Neuronal stem cell (in vitro differentiated cells): ENCODE results near the gene BABAM2.

ENCODE experiments used
- DNase-seq: peaks from one replicate; pipeline ENCODE4 v3.0.0-alpha.2; 2013; ENCODE audit warnings: low spot score
- H2AFZ ChIP-seq: one replicate; pipeline ENCODE4 v1.6.1; 2013; ENCODE audit warnings: mild to moderate bottlenecking, low read length, inconsistent platforms
- H2AK5ac ChIP-seq: 2 replicates; pipeline ENCODE4 v1.6.1; 2013; ENCODE audit warnings: low read depth, mild to moderate bottlenecking, inconsistent platforms, low read length, moderate library complexity, mixed read lengths
- H2BK120ac ChIP-seq: 2 replicates; pipeline ENCODE4 v1.6.1; 2013; ENCODE audit warnings: low read depth, mild to moderate bottlenecking, inconsistent platforms, low read length, moderate library complexity, mixed read lengths
- H2BK12ac ChIP-seq: one replicate; pipeline ENCODE4 v1.6.1; 2013; ENCODE audit warnings: low read length, inconsistent platforms
- H2BK15ac ChIP-seq: 2 replicates; pipeline ENCODE4 v1.6.1; 2013; ENCODE audit warnings: mild to moderate bottlenecking, low read length, inconsistent platforms, mixed read lengths
- H2BK5ac ChIP-seq: one replicate; pipeline ENCODE4 v1.6.1; 2013; ENCODE audit warnings: inconsistent platforms, mild to moderate bottlenecking, low read length, moderate library complexity
- H3K14ac ChIP-seq: one replicate; pipeline ENCODE4 v1.6.1; 2013; ENCODE audit warnings: low read length, inconsistent platforms
- H3K18ac ChIP-seq: 2 replicates; pipeline ENCODE4 v1.6.1; 2013; ENCODE audit warnings: low read length, inconsistent platforms
- H3K23ac ChIP-seq: 2 replicates; pipeline ENCODE4 v1.6.1; 2013; ENCODE audit warnings: low read depth, mild to moderate bottlenecking, mixed read lengths, low read length, inconsistent platforms; ENCODE audit not compliant: poor library complexity
- H3K27ac ChIP-seq: replicated peaks from 3 replicates; pipeline ENCODE4 v1.5.1; 2013; ENCODE audit warnings: low read length, inconsistent platforms
- H3K27me3 ChIP-seq, 3 experiments: 2 replicates each; pipeline ENCODE4 v1.6.1; 2013; ENCODE audit warnings: low read length in 3 of 3, mild to moderate bottlenecking in 2 of 3, inconsistent platforms in 1 of 3, low read depth in 1 of 3, mixed read lengths in 1 of 3, moderate library complexity in 1 of 3; ENCODE audit not compliant: control insufficient read depth in 3 of 3, insufficient read depth in 3 of 3
- H3K36me3 ChIP-seq, 2 donors: replicated peaks in 1 of 2; 2 replicates each; pipeline ENCODE4 v1.6.1; 2013; ENCODE audit warnings: low read length in 2 of 2; ENCODE audit not compliant: control insufficient read depth in 2 of 2, insufficient read depth in 2 of 2
- H3K4ac ChIP-seq: 2 replicates; pipeline ENCODE4 v1.6.1; 2013; ENCODE audit warnings: inconsistent platforms, mild to moderate bottlenecking, low read length, moderate library complexity
- H3K4me1 ChIP-seq, 2 donors: 1 replicate in 1 of 2; 2 replicates in 1 of 2; pipeline ENCODE4 v1.6.1; 2013; ENCODE audit warnings: low read length in 2 of 2, low read depth in 1 of 2; ENCODE audit not compliant: control insufficient read depth in 2 of 2, insufficient read depth in 1 of 2
- H3K4me2 ChIP-seq: one replicate; pipeline ENCODE4 v1.6.1; 2013; ENCODE audit warnings: mild to moderate bottlenecking, low read length, inconsistent platforms; ENCODE audit not compliant: insufficient read depth, poor library complexity, severe bottlenecking
- H3K4me3 ChIP-seq, 2 donors: 2 replicates each; pipeline ENCODE4 v1.5.1; 2013; ENCODE audit warnings: low read length in 2 of 2, mild to moderate bottlenecking in 2 of 2, inconsistent platforms in 1 of 2, moderate library complexity in 1 of 2
- H3K79me1 ChIP-seq: one replicate; pipeline ENCODE4 v1.6.1; 2013; ENCODE audit warnings: low read depth, mild to moderate bottlenecking, inconsistent platforms, low read length, moderate library complexity
- H3K9ac ChIP-seq: one replicate; pipeline ENCODE4 v1.6.1; 2013; ENCODE audit warnings: mild to moderate bottlenecking, low read depth, low read length, inconsistent platforms; ENCODE audit not compliant: poor library complexity
- H3K9me3 ChIP-seq, 2 donors: replicated peaks in 1 of 2; 2 replicates each; pipeline versions ENCODE3 to v1.6.1; 2013; ENCODE audit warnings: low read length in 2 of 2, mild to moderate bottlenecking in 2 of 2, inconsistent platforms in 1 of 2, low read depth in 1 of 2, mixed read lengths in 1 of 2, moderate library complexity in 1 of 2; ENCODE audit not compliant: control insufficient read depth in 2 of 2, insufficient read depth in 1 of 2
- H4K8ac ChIP-seq: one replicate; pipeline ENCODE4 v1.6.1; 2013; ENCODE audit warnings: low read depth, mild to moderate bottlenecking, inconsistent platforms, low read length, moderate library complexity
- H4K91ac ChIP-seq: one replicate; pipeline ENCODE4 v1.6.1; 2013; ENCODE audit warnings: low read length, low read depth, mild to moderate bottlenecking, inconsistent platforms; ENCODE audit not compliant: poor library complexity
- WGBS, 2 donors: extraction: QIAGEN DNeasy Blood & Tissue Kit; methylation state at CpG; one replicate each; pipeline ENCODE4 v1.1.7; 2013; ENCODE audit warnings: missing lambda C conversion rate in 2 of 2, mixed read lengths in 1 of 2; ENCODE audit not compliant: insufficient read length in 2 of 2, insufficient replicate concordance in 1 of 2; ENCODE audit errors: extremely low coverage in 2 of 2; 5-methylcytosine and 5-hydroxymethylcytosine counted together

BABAM2 gene

GRCh38 chr2:28165087-28165635, 274.6 kb downstream of the BABAM2 start:
- H3K23ac ChIP-seq, result no peak overlapping the region
- H3K18ac ChIP-seq, result no peak overlapping the region
- H2AFZ ChIP-seq, result no peak overlapping the region
- H3K4me1 ChIP-seq, result peaks cover 0 to 5% of the 10 kb centered on the region in 2 donors
- H2AK5ac ChIP-seq, result no peak overlapping the region
- no peak overlapping the region for H2BK5ac ChIP-seq
- no peak overlapping the region for H3K4ac ChIP-seq
- H2BK12ac ChIP-seq, result no peak overlapping the region
- no peak overlapping the region for H3K4me3 ChIP-seq
- no CpG with 5 or more reads among the region's 5 CpGs for WGBS, 2 donors
- H2BK120ac ChIP-seq, result no peak overlapping the region
- no peak for DNase-seq
- H3K27me3 ChIP-seq, result no peaks in the 10 kb centered on the region
- H3K14ac ChIP-seq, result no peak overlapping the region
- no peak overlapping the region for H3K4me2 ChIP-seq
- no peak overlapping the region for H3K27ac ChIP-seq
- no peaks in the 10 kb centered on the region for H3K36me3 ChIP-seq
- no peaks in the 10 kb centered on the region for H3K79me1 ChIP-seq
- H4K91ac ChIP-seq, result no peak overlapping the region
- no peak overlapping the region for H2BK15ac ChIP-seq
- H3K9me3 ChIP-seq, result no peaks in the 10 kb centered on the region
- H4K8ac ChIP-seq, result no peak overlapping the region
- no peak overlapping the region for H3K9ac ChIP-seq

- Histone ChIP-seq H3K27ac (no peak overlapping the region), H3K27me3 (no peaks in the 10 kb centered on the region), H2AFZ (no peak overlapping the region), H3K9ac (no peak overlapping the region), H3K36me3 (no peaks in the 10 kb centered on the region), H3K18ac (no peak overlapping the region), H2BK5ac (no peak overlapping the region), H3K4me2 (no peak overlapping the region), H4K8ac (no peak overlapping the region), H3K9me3 (no peaks in the 10 kb centered on the region), H3K4me1 (peaks cover 0 to 1% of the 10 kb centered on the region in 2 donors), H2BK15ac (no peak overlapping the region), H2AK5ac (no peak overlapping the region), H3K4me3 (no peak overlapping the region), H3K23ac (no peak overlapping the region), H3K4ac (no peak overlapping the region), H3K79me1 (no peaks in the 10 kb centered on the region), H3K14ac (no peak overlapping the region), H4K91ac (no peak overlapping the region), H2BK12ac (no peak overlapping the region), H2BK120ac (no peak overlapping the region)
- no CpG with 5 or more reads among the region's 2 CpGs for WGBS, 2 donors
- no peak for DNase-seq
Measured at GRCh38 chr2:28166956-28167355, 276.4 kb downstream of the BABAM2 start.

GRCh38 chr2:28168376-28168775, 277.8 kb downstream of the BABAM2 start:
- H3K9me3 ChIP-seq, result no peaks in the 10 kb centered on the region
- no peaks in the 10 kb centered on the region for H3K36me3 ChIP-seq

GRCh38 chr2:28169492-28169891, 279.0 kb downstream of the BABAM2 start:
- H4K91ac ChIP-seq, result no peak overlapping the region
- H3K79me1 ChIP-seq, result no peaks in the 10 kb centered on the region
- H3K36me3 ChIP-seq, result no peaks in the 10 kb centered on the region
- H4K8ac ChIP-seq, result no peak overlapping the region
- DNase-seq, result no peak
- H3K9me3 ChIP-seq, result no peaks in the 10 kb centered on the region
- H3K27ac ChIP-seq, result no peak overlapping the region
- H3K27me3 ChIP-seq, result no peaks in the 10 kb centered on the region
- H2AFZ ChIP-seq, result no peak overlapping the region
- H2BK15ac ChIP-seq, result no peak overlapping the region
- H3K4ac ChIP-seq, result no peak overlapping the region
- H2AK5ac ChIP-seq, result no peak overlapping the region
- H3K14ac ChIP-seq, result no peak overlapping the region
- H3K4me1 ChIP-seq, result peaks cover 0 to 2% of the 10 kb centered on the region in 2 donors
- no peak overlapping the region for H3K4me3 ChIP-seq
- no peak overlapping the region for H3K23ac ChIP-seq
- H3K18ac ChIP-seq, result no peak overlapping the region
- no peak overlapping the region for H2BK120ac ChIP-seq
- peak overlapping the region; percentile 31 for H2BK12ac ChIP-seq
- WGBS, 2 donors, result no CpG with 5 or more reads among the region's 3 CpGs
- no peak overlapping the region for H2BK5ac ChIP-seq
- no peak overlapping the region for H3K9ac ChIP-seq
- H3K4me2 ChIP-seq, result no peak overlapping the region

More at GRCh38 chr2:28168376-28168775, 277.8 kb downstream of the BABAM2 start:
- no peak overlapping the region for H2BK15ac ChIP-seq
- no peak for DNase-seq
- no peak overlapping the region for H3K23ac ChIP-seq
- no CpG with 5 or more reads among the region's 5 CpGs for WGBS, 2 donors
- H2BK12ac ChIP-seq, result no peak overlapping the region
- no peak overlapping the region for H2AFZ ChIP-seq
- no peak overlapping the region for H4K8ac ChIP-seq
- H3K27ac ChIP-seq, result no peak overlapping the region
- no peak overlapping the region for H3K9ac ChIP-seq
- H3K18ac ChIP-seq, result no peak overlapping the region
- H2BK120ac ChIP-seq, result no peak overlapping the region
- H3K4me1 ChIP-seq, result peaks cover 0 to 3% of the 10 kb centered on the region in 2 donors
- H2AK5ac ChIP-seq, result no peak overlapping the region
- H3K27me3 ChIP-seq, result no peaks in the 10 kb centered on the region
- no peak overlapping the region for H3K4me3 ChIP-seq
- no peak overlapping the region for H3K4ac ChIP-seq
- H2BK5ac ChIP-seq, result no peak overlapping the region
- no peak overlapping the region for H3K4me2 ChIP-seq
- no peak overlapping the region for H4K91ac ChIP-seq
- no peak overlapping the region for H3K14ac ChIP-seq
- no peaks in the 10 kb centered on the region for H3K79me1 ChIP-seq
